ENCODE data around the gene TMEM200C.
"Not testable (repeated sequence)": the region's sequence is repeated elsewhere in the genome, so short reads cannot be mapped to it uniquely, and the experiment has no call there.

Gene TMEM200C

GRCh38 chr18:5891184-5891853, 4.0 kb downstream of the TMEM200C start:
- DNase-seq: no peak

DNA sequence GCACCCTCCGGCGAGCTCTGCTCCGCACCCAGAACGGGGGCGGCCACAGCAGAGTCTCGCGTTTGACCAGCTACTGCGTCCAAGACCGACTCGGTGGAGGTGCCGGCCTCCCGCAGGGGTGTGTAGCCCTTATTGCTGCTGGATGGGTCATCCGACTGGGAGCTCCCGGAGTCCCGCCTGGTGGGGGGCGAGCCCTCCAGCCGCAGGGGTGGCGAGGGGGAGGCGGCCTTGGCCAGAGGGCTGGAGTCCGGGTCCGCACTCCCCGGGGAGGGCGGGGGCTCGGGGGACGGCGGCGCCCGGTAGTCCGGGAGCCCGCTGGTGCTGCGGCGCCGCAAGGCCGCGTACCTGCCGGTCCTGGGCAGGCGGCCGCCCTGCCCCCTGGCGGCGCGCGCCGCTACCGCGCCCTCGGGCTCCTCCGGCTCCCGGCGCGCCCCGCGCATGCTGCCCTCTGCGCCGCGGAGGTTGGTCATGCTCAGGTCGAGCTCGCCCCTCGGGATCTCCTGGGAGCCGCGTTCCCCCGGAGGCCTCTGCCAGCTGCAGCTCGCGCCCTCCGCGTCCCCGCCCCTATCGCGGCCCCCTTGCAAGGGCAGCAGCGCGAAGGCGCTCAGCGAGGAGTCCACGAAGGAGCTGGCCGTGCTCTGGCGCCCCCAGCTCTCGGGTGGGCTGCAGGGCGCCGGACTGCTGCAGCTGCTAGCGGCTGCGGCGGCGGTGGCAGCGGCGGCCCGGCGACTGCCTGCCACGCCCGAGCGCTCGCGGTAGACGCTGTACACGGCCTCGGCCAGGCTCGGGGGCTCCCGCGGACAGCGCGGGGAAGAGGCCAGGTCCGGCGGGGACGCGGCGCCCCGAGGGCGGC, 4.8 kb downstream of the TMEM200C start:
- peak; percentile 20 for DNase-seq

DNA sequence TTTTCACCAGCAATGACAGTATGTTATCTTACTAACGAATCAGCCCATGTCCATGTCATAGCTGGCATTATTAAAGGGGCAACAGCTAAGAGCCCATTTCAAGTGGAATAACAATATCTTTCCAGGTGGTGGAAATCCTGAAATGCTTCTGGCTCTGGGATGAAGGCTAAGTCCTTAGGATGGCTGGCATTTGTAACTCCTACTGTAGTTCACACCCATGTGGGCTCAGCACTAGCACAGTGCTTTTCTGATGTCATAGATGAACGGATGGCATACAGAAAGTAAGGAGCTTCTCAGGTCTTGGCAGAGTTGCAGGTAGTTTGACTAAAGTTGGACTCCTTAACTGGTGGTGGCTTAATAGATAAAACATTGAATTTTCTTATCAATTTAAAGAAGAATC, 10.0 kb downstream of the TMEM200C start:
- no peak for DNase-seq

- no peak for DNase-seq
Observed at GRCh38 chr18:5884375-5884774, 10.9 kb downstream of the TMEM200C start.

- DNase-seq: no peak
Observed at GRCh38 chr18:5879479-5879882, 15.8 kb downstream of the TMEM200C start.

DNA sequence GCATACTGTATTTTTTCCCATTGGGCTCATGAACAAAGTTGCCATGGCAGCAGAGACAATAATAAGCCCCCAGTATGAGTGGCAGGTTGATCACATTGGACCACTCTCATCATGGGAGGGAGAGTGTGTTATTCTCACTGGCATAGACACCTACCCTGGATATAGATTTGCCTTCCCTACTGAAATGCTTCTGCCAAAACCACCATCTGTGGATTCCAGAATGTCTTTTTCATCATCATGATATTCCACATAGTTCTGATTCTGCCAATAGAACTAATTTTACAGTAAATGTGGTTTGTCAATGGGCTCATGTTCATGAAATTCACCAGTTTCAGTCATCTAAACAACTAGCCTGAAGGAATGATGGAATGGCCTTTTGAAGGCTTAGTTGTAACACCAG, 18.4 kb downstream of the TMEM200C start:
- DNase-seq: no peak

GRCh38 chr18:5874336-5874735, 21.0 kb downstream of the TMEM200C start:
- no peak for DNase-seq

GRCh38 chr18:5872886-5873285, 22.4 kb downstream of the TMEM200C start:
- DNase-seq: no peak

DNA sequence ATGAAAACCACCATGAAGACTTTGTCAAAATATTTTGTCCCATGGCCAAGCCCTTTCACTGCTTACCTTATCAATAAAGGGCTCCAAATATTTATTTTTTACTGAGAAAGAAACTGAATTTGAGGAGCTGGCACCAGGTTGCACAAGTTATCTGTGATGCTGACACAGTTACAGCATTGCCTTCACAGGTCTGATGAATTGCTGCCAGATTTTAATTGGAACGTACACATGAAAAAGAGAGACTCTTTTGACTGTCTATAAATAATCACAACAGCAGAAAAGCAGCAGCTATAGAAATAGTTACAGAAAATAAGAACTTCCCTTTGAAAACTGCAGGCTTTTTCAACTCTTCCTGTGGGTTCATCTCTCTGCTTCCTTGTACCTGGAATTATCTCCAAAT, 23.9 kb downstream of the TMEM200C start:
- DNase-seq: no peak

DNA sequence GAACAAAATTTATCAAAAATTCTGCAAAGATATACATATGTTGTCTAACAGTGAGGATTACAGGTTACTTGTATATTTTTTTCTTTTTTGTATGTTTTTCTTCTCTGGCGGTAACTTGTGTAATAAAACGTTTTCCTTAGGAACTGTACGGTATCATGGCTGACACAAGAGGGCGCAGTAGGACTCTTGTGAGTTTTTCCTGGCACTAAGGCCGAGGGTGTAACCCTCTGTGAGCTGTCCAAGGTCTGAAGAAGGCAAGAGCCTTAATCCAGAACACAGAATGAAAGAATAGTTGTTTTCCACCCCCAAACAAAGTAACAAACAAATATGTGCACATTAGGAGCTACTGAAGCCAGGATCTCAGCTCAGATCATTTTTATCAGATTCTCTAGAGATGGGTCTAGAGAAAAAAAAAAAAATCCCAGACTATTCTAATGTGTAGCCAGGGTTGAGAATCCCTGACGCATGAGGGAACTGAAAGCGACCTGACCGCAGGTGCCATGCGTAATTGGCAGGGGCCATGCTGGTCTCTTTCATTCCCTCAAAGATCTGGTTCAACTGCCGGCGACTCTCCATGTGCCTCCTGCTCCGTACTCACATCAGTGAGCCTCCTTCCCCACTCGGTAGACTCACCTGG, 27.0 kb downstream of the TMEM200C start:
- peak; percentile 32 for DNase-seq

DNA sequence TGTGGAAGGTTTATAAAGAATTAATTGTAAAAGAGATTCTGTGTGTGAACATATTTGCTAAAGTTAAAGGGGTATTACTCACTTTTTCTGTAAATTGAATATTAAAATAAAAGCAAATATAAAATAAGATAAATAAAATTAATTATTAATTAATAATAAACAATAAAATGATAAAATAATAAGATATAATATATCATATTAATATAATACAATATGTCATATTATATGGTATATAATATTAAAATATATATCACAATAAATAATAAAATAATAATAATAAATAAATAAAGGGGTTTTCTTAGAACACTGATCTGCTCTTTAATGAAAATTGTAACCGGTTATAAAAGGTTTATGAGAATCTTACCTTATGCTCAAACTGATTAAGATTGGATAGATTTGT, 29.8 kb downstream of the TMEM200C start:
- DNase-seq: no peak

GRCh38 chr18:5862127-5862526, 33.2 kb downstream of the TMEM200C start:
- not testable (repeated sequence) for DNase-seq

GRCh38 chr18:5857180-5857579, 38.1 kb downstream of the TMEM200C start:
- DNase-seq: no peak

GRCh38 chr18:5853253-5853652, 42.1 kb downstream of the TMEM200C start:
- DNase-seq: no peak

- DNase-seq: no peak
Observed at GRCh38 chr18:5851998-5852397, 43.3 kb downstream of the TMEM200C start.

GRCh38 chr18:5842653-5843052, 52.7 kb downstream of the TMEM200C start:
- no peak for DNase-seq

GRCh38 chr18:5841518-5841917, 53.8 kb downstream of the TMEM200C start:
- no peak for DNase-seq

DNA sequence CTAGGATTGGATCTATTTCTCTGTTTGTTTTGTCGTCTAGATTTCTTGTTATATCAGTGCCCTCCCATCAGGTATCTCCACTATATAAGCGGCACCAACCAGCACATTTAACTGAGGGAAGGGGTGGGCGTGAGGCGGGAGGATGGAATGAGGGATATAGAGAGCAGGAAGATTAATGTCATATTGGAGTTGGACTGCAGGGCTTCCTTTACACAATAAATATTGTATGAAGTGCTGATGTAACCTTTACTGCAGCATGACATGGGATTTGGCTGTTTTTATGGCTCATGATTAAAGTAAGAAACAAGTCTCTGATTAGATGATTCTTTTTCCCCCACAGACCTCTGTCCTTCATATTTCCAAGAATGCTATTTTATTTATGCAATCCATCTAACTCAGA, 54.8 kb downstream of the TMEM200C start:
- no peak for DNase-seq

DNA sequence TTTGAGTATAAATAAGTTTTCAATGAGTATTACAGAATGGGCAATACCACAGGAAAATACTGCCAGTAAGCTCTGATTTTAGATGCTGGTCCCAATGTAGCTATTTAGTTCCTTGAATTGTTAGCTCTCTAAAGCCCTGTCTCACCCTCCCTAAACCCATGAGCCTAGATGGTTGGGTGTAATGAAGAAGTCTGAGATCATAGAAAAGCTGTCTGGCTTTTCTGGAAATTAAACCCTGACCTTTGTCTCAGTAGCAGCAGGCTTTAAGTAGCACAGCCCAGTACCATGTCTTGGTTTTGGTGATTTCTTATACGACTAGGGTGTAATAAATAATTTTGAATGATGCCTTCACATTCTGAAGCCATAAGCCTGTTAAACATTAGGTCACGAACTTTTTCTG, 55.3 kb downstream of the TMEM200C start:
- DNase-seq: no peak

GRCh38 chr18:5839102-5839501, 56.2 kb downstream of the TMEM200C start:
- no peak for DNase-seq
